Neuron (in vitro differentiated cells): ENCODE measurements around the gene ARHGAP10.

Experiments used
- H2AFZ ChIP-seq: one replicate; pipeline ENCODE4 v1.6.1; 2013; ENCODE audit warnings: low read depth, mild to moderate bottlenecking, inconsistent platforms, low read length, moderate library complexity
- H3K27me3 ChIP-seq: one replicate; pipeline ENCODE4 v1.6.1; 2013; ENCODE audit warnings: low read length; ENCODE audit not compliant: insufficient read depth
- H3K36me3 ChIP-seq: one replicate; pipeline ENCODE4 v1.6.1; 2013; ENCODE audit warnings: low read length; ENCODE audit not compliant: insufficient read depth
- H3K4me1 ChIP-seq: one replicate; pipeline ENCODE4 v1.6.1; 2013; ENCODE audit warnings: low read length; ENCODE audit not compliant: insufficient read depth
- H3K4me3 ChIP-seq: 2 replicates; pipeline ENCODE4 v1.5.1; 2013; ENCODE audit warnings: mild to moderate bottlenecking, low read length, moderate library complexity
- H3K9me3 ChIP-seq: one replicate; pipeline ENCODE4 v1.6.1; 2013; ENCODE audit warnings: low read length

The ARHGAP10 gene

DNA sequence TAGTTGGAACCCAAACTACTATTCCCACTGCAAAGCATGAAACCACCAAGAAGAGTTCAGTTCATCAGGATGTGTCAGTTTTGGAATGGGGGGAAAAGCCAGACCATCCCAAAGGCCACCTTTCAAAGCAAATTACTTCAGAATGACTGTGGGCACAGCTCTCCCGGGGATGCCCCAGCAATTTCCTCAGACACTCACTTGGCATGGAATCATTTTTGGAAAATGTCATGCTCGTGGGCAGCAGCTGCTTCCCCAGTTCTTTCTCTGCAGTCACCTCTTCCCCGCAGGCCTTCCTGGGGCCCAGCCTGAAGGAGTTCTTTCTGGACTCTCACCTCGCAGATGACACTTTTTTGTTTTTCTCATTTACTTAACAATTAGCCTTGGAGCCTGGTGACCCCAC, 360.0 kb downstream of the ARHGAP10 start:
- Histone ChIP-seq H3K36me3 (no peaks in the 10 kb centered on the region), H2AFZ (no peak overlapping the region), H3K9me3 (no peaks in the 10 kb centered on the region), H3K4me3 (no peak overlapping the region), H3K27me3 (no peaks in the 10 kb centered on the region), H3K4me1 (no peaks in the 10 kb centered on the region)

DNA sequence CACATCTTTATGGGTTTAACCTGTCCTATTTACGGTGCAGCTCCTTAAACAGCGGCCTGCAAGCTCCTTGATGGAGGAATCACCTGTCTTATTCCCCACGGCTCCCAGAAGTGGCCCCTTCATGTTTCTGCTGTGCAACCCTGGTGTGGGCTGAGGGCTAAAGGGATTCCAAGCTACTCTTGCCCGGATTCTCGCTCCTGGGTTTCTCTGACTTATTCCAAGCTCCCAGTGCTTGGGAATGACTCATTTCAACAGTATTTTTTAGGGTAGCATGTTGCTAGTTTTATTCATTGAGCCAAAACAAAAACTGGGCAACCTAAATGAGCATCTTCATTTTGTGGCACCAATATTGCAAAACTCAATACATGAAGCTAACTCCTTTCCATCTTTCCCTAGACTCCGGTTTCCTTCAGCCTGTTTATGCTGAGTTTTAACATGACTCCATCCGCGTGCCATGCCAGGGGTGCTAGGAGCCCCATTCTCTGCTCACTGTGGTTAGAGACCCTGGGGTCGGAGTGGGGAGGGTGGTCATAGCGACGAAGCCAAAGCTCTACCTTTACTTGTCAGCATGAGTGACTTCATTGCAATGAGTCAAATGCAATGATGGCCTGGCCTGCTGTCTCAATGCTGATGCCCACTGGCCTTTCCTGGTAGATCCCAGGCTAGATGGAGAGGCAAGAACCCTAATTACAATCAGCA, 360.6 kb downstream of the ARHGAP10 start:
- Histone ChIP-seq H3K9me3 (no peaks in the 10 kb centered on the region), H3K36me3 (no peaks in the 10 kb centered on the region), H2AFZ (no peak overlapping the region), H3K4me3 (no peak overlapping the region), H3K27me3 (no peaks in the 10 kb centered on the region), H3K4me1 (no peaks in the 10 kb centered on the region)

DNA sequence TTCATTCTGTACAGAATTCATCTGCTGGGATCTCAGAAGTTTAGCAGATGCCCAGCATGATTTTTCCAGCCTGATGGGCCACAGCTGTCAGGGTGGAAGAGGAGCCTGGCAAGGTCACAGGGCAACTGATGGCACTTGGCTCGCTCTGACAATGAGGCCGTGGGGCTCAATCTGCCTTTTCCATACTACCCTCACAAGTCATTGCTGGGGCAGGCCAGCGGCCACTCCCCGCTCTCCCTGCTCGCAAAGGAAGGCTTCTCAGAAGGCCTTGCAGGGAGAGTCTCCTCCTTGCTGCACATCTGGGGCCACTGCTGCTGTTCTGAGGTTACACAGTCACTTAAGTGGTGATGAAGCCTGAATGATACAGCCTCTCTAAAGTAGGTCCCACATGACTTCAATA, 361.2 kb downstream of the ARHGAP10 start:
- Histone ChIP-seq H3K9me3 (no peaks in the 10 kb centered on the region), H2AFZ (no peak overlapping the region), H3K36me3 (no peaks in the 10 kb centered on the region), H3K4me1 (no peaks in the 10 kb centered on the region), H3K4me3 (no peak overlapping the region), H3K27me3 (no peaks in the 10 kb centered on the region)

DNA sequence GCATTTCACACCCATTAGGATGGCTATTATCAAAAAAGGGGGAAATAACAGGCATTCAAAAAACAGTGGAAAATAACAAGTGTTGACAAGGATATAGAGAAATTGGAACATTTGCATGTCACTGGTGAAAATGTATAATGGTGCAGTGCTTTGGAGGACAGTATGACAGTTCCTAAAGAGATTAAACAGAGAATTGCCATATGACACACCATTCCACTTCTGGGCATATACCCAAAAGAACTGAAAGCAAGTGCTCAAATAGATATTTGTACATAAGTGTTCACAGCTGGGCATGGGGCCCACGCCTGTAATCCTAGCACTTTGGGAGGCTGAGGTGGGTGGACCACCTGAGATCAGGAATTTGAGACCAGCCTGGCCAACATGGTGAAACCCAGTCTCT, 362.3 kb downstream of the ARHGAP10 start:
- Histone ChIP-seq H3K4me1 (no peaks in the 10 kb centered on the region), H2AFZ (no peak overlapping the region), H3K4me3 (no peak overlapping the region), H3K36me3 (no peaks in the 10 kb centered on the region), H3K27me3 (no peaks in the 10 kb centered on the region), H3K9me3 (no peaks in the 10 kb centered on the region)

DNA sequence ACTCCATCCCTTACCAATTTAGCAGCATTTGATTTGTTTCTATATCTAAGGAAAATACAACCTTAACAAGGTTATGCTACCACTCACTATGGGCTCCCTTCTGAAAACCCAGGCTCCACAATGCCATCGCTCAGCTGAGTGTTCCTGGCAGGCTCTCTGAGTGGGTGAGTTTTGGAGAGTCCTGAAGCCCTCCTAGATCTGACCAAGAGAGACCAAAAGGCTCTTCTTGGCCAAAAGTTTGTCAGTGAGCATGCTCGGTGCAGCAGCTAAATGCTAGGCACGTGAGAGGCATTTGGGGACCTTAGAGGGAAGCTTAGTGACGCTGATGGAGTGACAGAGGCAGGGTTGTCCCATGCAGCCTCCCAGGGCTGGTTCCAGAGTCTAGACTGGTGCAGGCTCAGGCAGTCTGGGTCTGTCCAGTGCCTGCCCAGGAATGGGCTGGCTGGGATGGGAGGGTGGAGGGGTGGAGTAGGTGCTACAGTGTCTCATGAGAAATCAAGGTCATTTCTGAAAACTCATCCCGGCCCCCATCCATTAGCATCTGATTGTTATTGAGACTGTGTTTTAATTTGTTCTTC, 363.5 kb downstream of the ARHGAP10 start:
- Histone ChIP-seq H3K9me3 (no peaks in the 10 kb centered on the region), H3K4me3 (no peak overlapping the region), H3K4me1 (no peaks in the 10 kb centered on the region), H3K36me3 (no peaks in the 10 kb centered on the region), H2AFZ (no peak overlapping the region), H3K27me3 (no peaks in the 10 kb centered on the region)

DNA sequence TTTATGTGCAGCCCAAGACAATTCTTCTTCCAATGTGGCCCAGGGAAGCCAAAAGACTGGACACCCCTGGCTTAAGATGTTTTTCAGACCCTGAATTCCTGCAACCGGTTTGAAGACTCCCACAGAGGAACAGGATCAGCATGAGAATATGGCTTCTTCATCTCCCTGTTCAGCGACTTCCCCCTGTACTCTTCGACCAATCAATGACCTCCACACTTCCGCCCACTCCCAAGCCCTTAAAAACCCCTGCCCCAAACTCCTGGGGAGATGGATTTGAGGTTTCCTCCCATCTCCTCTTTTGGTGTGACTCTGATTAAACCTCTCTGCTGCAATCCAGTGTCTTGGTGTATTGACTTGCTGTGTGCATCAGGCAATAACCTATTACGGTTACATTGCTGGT, 365.9 kb downstream of the ARHGAP10 start:
- Histone ChIP-seq H3K36me3 (no peaks in the 10 kb centered on the region), H2AFZ (no peak overlapping the region), H3K9me3 (no peaks in the 10 kb centered on the region), H3K4me3 (no peak overlapping the region), H3K4me1 (peaks cover 6% of the 10 kb centered on the region), H3K27me3 (no peaks in the 10 kb centered on the region)

DNA sequence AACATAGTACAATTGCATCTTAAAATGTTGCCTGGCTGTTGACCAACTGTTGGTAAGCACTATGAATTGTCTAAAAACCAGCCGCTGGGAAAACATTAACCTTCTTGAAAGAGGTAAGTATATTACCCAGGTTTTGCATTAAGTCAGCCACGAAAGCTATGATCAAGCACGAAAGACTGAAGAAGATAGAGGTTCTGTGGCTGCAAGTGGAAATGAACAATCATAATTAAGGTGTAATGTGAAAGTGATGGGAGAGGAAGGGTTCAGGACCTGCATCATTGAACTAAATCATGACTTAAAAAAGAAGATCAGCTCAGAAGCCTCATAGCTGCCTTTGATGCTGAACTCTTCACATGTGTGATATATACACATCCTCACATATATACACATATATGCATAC, 369.3 kb downstream of the ARHGAP10 start:
- Histone ChIP-seq H2AFZ (no peak overlapping the region), H3K36me3 (no peaks in the 10 kb centered on the region), H3K4me3 (no peak overlapping the region), H3K27me3 (no peaks in the 10 kb centered on the region), H3K4me1 (peaks cover 6% of the 10 kb centered on the region), H3K9me3 (no peaks in the 10 kb centered on the region)

DNA sequence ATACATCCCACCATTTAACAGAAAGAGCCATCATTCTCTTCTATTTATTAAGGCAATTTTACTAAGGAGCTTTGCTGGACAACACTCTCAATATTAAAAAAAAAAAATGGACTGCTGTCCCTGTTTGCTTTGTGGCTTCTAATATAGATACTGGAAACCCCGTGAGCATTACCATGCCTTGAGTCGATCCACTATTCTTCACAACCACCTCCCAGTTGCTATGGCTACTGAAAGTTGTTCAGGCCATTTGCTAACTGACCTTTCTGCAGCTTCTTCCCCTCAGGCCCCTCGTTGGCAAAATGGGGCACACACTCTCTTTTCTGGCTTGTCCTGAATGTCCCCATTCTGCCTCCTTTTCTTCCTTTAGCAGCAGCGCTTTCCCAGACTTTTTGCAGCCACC, 369.9 kb downstream of the ARHGAP10 start:
- no peaks in the 10 kb centered on the region for H3K36me3 ChIP-seq
- no peak overlapping the region for H2AFZ ChIP-seq
- H3K4me3 ChIP-seq: no peak overlapping the region
- H3K4me1 ChIP-seq: peaks cover 6% of the 10 kb centered on the region
- H3K9me3 ChIP-seq: no peaks in the 10 kb centered on the region
- no peaks in the 10 kb centered on the region for H3K27me3 ChIP-seq

DNA sequence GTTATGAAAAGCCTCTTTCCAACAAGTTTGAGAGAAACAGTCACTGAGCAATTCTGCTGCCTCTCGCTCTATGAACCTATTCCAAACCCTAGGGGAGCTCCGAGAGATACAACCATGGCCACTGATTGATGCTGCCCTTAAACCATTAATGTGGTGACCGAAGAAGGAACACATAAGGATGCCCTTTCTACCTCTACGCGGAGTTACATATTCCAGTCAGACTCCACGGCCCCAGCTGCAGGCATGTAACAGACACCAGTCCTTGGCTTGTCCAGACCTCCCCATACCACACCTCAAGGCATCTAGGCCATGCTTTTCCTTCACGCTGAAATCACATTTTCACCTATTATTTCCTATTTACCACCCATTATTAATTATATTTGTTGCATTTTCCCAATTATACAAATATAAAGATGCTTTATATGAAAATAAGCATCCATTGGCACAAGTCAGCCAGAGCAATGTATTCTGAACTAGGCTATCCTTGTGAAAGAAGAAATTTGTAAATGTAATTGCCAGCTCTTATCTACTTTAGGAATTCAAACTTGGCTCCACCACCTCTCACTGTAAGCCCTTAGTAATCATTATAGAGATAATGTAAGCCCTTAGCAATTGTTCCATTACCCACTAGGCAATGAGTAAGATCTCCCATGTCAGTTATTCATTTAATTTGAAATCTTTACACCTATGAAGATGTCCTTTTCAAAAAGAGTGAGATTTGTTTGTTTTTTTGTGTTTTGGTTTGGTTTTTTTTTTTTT, 371.9 kb downstream of the ARHGAP10 start:
- Histone ChIP-seq H3K27me3 (no peaks in the 10 kb centered on the region), H3K36me3 (no peaks in the 10 kb centered on the region), H3K4me1 (peaks cover 6% of the 10 kb centered on the region), H3K9me3 (no peaks in the 10 kb centered on the region), H2AFZ (no peak overlapping the region), H3K4me3 (no peak overlapping the region)

DNA sequence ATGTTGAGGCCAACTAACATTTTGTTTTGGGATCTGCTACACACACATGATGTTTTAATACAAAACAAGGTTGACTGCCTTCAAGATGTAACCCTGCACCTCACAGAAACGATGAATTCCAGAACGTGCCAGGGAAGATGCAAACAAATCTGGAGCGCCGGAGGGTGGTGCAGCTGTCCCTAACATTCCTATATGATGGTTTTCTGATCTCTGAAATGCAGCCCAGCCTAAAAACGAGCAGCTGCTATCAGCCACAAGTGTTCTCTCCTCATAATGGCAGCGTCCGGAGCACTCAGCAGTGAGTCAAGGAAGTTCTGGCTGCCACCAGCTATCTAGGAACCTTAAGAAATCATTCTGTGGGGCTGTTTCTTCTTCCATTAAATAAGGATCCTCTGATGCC, 376.9 kb downstream of the ARHGAP10 start:
- H3K9me3 ChIP-seq: no peaks in the 10 kb centered on the region
- no peak overlapping the region for H3K4me3 ChIP-seq
- H3K27me3 ChIP-seq: no peaks in the 10 kb centered on the region
- peaks cover 9% of the 10 kb centered on the region for H3K4me1 ChIP-seq
- no peaks in the 10 kb centered on the region for H3K36me3 ChIP-seq
- no peak overlapping the region for H2AFZ ChIP-seq

DNA sequence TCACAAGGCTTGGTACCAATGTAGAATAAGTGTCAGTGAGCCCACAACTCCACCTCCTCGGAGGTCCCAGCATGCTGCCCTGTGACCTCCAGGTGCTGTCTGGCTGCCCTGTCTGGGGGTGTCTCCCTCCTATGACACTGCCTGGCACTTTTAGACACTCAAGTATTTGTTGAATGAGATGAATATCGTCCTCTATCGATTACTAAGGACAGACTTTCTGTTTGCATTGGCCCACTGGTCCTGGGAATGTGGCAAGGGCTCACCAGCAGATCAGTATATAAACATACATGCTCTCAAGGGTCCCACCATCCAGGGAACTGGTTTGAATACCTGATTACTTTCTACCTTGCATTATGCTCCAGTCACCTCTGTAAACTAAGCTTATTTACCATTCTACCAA, 377.3 kb downstream of the ARHGAP10 start:
- H3K4me3 ChIP-seq: no peak overlapping the region
- no peaks in the 10 kb centered on the region for H3K27me3 ChIP-seq
- H3K36me3 ChIP-seq: no peaks in the 10 kb centered on the region
- no peaks in the 10 kb centered on the region for H3K9me3 ChIP-seq
- peaks cover 9% of the 10 kb centered on the region for H3K4me1 ChIP-seq
- no peak overlapping the region for H2AFZ ChIP-seq

DNA sequence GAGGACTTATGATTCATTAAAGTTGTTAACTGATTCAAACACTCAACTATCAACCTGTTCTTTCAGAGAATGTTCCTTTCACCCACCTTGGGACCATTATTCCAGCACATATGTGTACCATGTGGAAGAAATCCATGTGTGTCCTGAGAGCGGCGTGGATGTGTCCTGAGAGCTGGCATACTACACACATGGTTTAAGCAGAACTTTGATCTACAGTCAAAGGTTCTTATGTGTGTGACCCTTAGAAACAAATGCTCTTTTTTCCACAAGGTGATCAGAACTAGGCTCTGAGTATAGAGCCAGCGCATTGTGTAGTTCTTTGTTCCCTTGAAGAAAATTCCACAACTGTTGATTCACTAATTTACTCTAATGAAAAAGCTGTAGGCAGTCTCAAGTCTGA, 378.3 kb downstream of the ARHGAP10 start:
- Histone ChIP-seq H3K36me3 (no peaks in the 10 kb centered on the region), H3K9me3 (no peaks in the 10 kb centered on the region), H3K27me3 (no peaks in the 10 kb centered on the region), H2AFZ (no peak overlapping the region), H3K4me1 (peaks cover 9% of the 10 kb centered on the region), H3K4me3 (no peak overlapping the region)

DNA sequence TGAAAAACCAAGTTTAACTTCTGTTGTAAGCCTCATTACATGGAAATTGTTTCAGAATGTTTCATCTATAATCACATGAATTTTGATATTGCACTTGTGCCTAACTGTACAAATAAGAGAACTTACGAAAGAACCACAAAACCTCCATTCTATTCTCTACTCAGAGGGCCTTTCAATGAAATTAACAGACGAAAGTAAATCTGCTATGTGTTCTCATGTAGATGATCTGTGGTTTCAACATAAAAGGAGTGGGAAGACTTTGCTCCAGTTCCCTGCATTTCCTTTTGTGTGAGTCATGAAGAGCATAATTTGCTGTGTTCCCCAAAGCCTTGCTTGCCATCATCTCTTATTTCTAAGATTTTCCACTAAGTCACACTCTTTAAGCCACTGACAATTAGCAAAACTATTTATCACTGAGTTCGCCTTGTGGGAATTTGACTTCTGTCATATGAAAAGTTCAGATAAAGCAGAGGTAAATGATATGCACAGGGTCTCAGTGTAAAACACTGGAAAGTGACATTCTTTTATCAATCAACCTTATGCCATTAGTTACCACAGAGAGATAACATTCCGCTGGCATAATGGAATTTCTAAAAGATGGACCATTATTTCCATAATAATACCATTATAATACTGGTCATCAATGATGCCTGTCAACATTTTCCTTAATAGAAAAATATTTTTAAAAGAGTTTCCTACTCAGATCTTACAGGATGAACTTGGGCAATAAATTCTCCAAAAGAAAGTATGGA, 380.5 kb downstream of the ARHGAP10 start:
- no peaks in the 10 kb centered on the region for H3K9me3 ChIP-seq
- H3K27me3 ChIP-seq: no peaks in the 10 kb centered on the region
- no peaks in the 10 kb centered on the region for H3K36me3 ChIP-seq
- H2AFZ ChIP-seq: no peak overlapping the region
- H3K4me1 ChIP-seq: peaks cover 9% of the 10 kb centered on the region
- no peak overlapping the region for H3K4me3 ChIP-seq
